ENCODE measurements around the gene SYNPO2. TPM values are rescaled to one million over a fixed set of nuclear protein-coding genes. Genes with fewer than 3 reads are reported as not detected.

SYNPO2 gene
- total RNA-seq: under 1 TPM; 0.12 to 0.19 TPM

GRCh38 chr4:118888666-118889311 is at the start of gene SYNPO2:
TSS of gene SYNPO2 (plus strand) at chr4:118888854. CDS start at chr4:118889037, 183 bp downstream.
- CTCF ChIA-PET: interaction anchor here (0.9 to 6.0 kb wide), 4 partner anchors 23 to 148 kb away, joined by 3 to 97 read pairs (median 6); no protein-coding TSS in a partner anchor
- Mint-ChIP-seq H3K27me3 (peaks cover 21% of the 10 kb centered on the region), H3K36me3 (no peaks in the 10 kb centered on the region), H3K4me1 (ENCODE audit: low read depth) (peaks cover 14% of the 10 kb centered on the region), H3K9me3 (no peaks in the 10 kb centered on the region), H3K27ac (no peak within 1 kb of the TSS), H3K4me3 (peak within 1 kb of the TSS; percentile 71)
- POLR2A ChIA-PET: no interaction called here
- peak; percentile 54 for DNase-seq
- intact Hi-C loops (cut with micrococcal nuclease): no loop called here

GRCh38 chr4:118839221-118839927 is 49.3 kb upstream of the SYNPO2 start:
- ChIA-PET CTCF (interaction anchor here (1.3 kb wide), 1 partner anchor 25 kb away, joined by 3 read pairs; no protein-coding TSS in a partner anchor), POLR2A (interaction anchor here (1.4 kb wide), 1 partner anchor 12 kb away, joined by 3 read pairs; no protein-coding TSS in a partner anchor)
- H3K4me1 Mint-ChIP-seq (ENCODE audit: low read depth): peaks cover 20% of the 10 kb centered on the region

GRCh38 chr4:118842055-118842454 is 46.6 kb upstream of the SYNPO2 start:
- no peak for DNase-seq
- ChIA-PET POLR2A (no interaction called here), CTCF (no interaction called here)
- no peaks in the 10 kb centered on the region for H3K9me3 Mint-ChIP-seq
- no peak overlapping the region for H3K27ac Mint-ChIP-seq
- no peak overlapping the region for H3K4me3 Mint-ChIP-seq
- peaks cover 10% of the 10 kb centered on the region for H3K4me1 Mint-ChIP-seq (ENCODE audit: low read depth)
- H3K27me3 Mint-ChIP-seq: no peaks in the 10 kb centered on the region
- intact Hi-C loops (cut with micrococcal nuclease): no loop called here
- H3K36me3 Mint-ChIP-seq: no peaks in the 10 kb centered on the region

More at GRCh38 chr4:118839221-118839927, 49.3 kb upstream of the SYNPO2 start:
- H3K27ac Mint-ChIP-seq: no peak overlapping the region
- H3K4me3 Mint-ChIP-seq: no peak overlapping the region
- no peaks in the 10 kb centered on the region for H3K27me3 Mint-ChIP-seq
- no peaks in the 10 kb centered on the region for H3K9me3 Mint-ChIP-seq
- no peak for DNase-seq
- H3K36me3 Mint-ChIP-seq: peaks cover 3% of the 10 kb centered on the region
- intact Hi-C loops (cut with micrococcal nuclease): loop anchor here (5.0 to 10.0 kb wide), 3 partner anchors 368 to 562 kb away; no protein-coding TSS in a partner anchor

GRCh38 chr4:118843237-118843636 is 45.4 kb upstream of the SYNPO2 start:
- ChIA-PET POLR2A (no interaction called here), CTCF (interaction anchor here (1.0 kb wide), 1 partner anchor 21 kb away, joined by 4 read pairs; no protein-coding TSS in a partner anchor)
- Mint-ChIP-seq H3K9me3 (no peaks in the 10 kb centered on the region), H3K36me3 (no peaks in the 10 kb centered on the region), H3K27me3 (peaks cover 2% of the 10 kb centered on the region), H3K27ac (no peak overlapping the region), H3K4me3 (no peak overlapping the region), H3K4me1 (ENCODE audit: low read depth) (peaks cover 10% of the 10 kb centered on the region)
- no peak for DNase-seq
- intact Hi-C loops (cut with micrococcal nuclease): no loop called here

GRCh38 chr4:118845552-118846050 is 43.1 kb upstream of the SYNPO2 start:
- POLR2A ChIA-PET: interaction anchor here (2.3 kb wide), 1 partner anchor 9 kb away, joined by 8 read pairs; the partner anchor contains the start of gene SEC24D

GRCh38 chr4:118846979-118847378 is 41.7 kb upstream of the SYNPO2 start:
- H3K27ac Mint-ChIP-seq: no peak overlapping the region
- H3K9me3 Mint-ChIP-seq: no peaks in the 10 kb centered on the region
- no peak overlapping the region for H3K4me3 Mint-ChIP-seq
- H3K27me3 Mint-ChIP-seq: peaks cover 2% of the 10 kb centered on the region
- intact Hi-C loops (cut with micrococcal nuclease): no loop called here
- peaks cover 16% of the 10 kb centered on the region for H3K4me1 Mint-ChIP-seq (ENCODE audit: low read depth)
- no peaks in the 10 kb centered on the region for H3K36me3 Mint-ChIP-seq
- CTCF ChIA-PET: interaction anchor here (1.4 to 1.6 kb wide), 2 partner anchors 9 to 11 kb away, joined by 4 to 7 read pairs; partner anchors contain the start of gene SEC24D
- POLR2A ChIA-PET: interaction anchor here (2.3 kb wide), 1 partner anchor 10 kb away, joined by 8 read pairs; the partner anchor contains the start of gene SEC24D
- no peak for DNase-seq

More at GRCh38 chr4:118845552-118846050, 43.1 kb upstream of the SYNPO2 start:
- no peaks in the 10 kb centered on the region for H3K9me3 Mint-ChIP-seq
- H3K4me1 Mint-ChIP-seq (ENCODE audit: low read depth): peaks cover 17% of the 10 kb centered on the region
- intact Hi-C loops (cut with micrococcal nuclease): no loop called here
- CTCF ChIA-PET: interaction anchor here (1.6 kb wide), 2 partner anchors 8 to 19 kb away, joined by 7 read pairs; no protein-coding TSS in a partner anchor
- H3K4me3 Mint-ChIP-seq: no peak overlapping the region
- H3K27me3 Mint-ChIP-seq: peaks cover 2% of the 10 kb centered on the region
- H3K36me3 Mint-ChIP-seq: no peaks in the 10 kb centered on the region
- no peak for DNase-seq
- no peak overlapping the region for H3K27ac Mint-ChIP-seq

- POLR2A ChIA-PET: no interaction called here
- H3K4me3 Mint-ChIP-seq: no peak overlapping the region
- no peak overlapping the region for H3K27ac Mint-ChIP-seq
- H3K9me3 Mint-ChIP-seq: no peaks in the 10 kb centered on the region
- intact Hi-C loops (cut with micrococcal nuclease): no loop called here
- CTCF ChIA-PET: no interaction called here
- H3K36me3 Mint-ChIP-seq: no peaks in the 10 kb centered on the region
- H3K27me3 Mint-ChIP-seq: peaks cover 2% of the 10 kb centered on the region
- DNase-seq: no peak
- peaks cover 16% of the 10 kb centered on the region for H3K4me1 Mint-ChIP-seq (ENCODE audit: low read depth)
Measured at GRCh38 chr4:118848242-118848641, 40.4 kb upstream of the SYNPO2 start.

GRCh38 chr4:118848901-118849300 is 39.8 kb upstream of the SYNPO2 start:
- H3K27me3 Mint-ChIP-seq: peaks cover 2% of the 10 kb centered on the region

GRCh38 chr4:118849867-118850487 is 38.7 kb upstream of the SYNPO2 start:
- Mint-ChIP-seq H3K36me3 (no peaks in the 10 kb centered on the region), H3K27ac (peak overlapping the region; percentile 84), H3K4me3 (peak overlapping the region; percentile 90), H3K27me3 (peaks cover 2% of the 10 kb centered on the region), H3K4me1 (ENCODE audit: low read depth) (peaks cover 18% of the 10 kb centered on the region), H3K9me3 (no peaks in the 10 kb centered on the region)
- ChIA-PET CTCF (interaction anchor here (1.2 to 1.3 kb wide), 2 partner anchors 13 to 41 kb away, joined by 4 to 5 read pairs; no protein-coding TSS in a partner anchor), POLR2A (interaction anchor here (1.5 kb wide), 1 partner anchor 15 kb away, joined by 5 read pairs; no protein-coding TSS in a partner anchor)
- DNase-seq: no peak
- intact Hi-C loops (cut with micrococcal nuclease): loop anchor here (1.0 kb wide), 1 partner anchor 15 kb away; no protein-coding TSS in a partner anchor

More at GRCh38 chr4:118848901-118849300, 39.8 kb upstream of the SYNPO2 start:
- ChIA-PET POLR2A (no interaction called here), CTCF (no interaction called here)
- DNase-seq: no peak
- Mint-ChIP-seq H3K36me3 (no peaks in the 10 kb centered on the region), H3K27ac (no peak overlapping the region), H3K9me3 (no peaks in the 10 kb centered on the region), H3K4me3 (no peak overlapping the region), H3K4me1 (ENCODE audit: low read depth) (peaks cover 16% of the 10 kb centered on the region)
- intact Hi-C loops (cut with micrococcal nuclease): no loop called here

GRCh38 chr4:118850488-118851173 is 38.0 kb upstream of the SYNPO2 start:
- POLR2A ChIA-PET: interaction anchor here (1.3 to 1.5 kb wide), 3 partner anchors 14 to 16 kb away, joined by 3 to 5 read pairs (median 3); partner anchors contain the start of gene SEC24D

GRCh38 chr4:118857760-118858159 is 30.9 kb upstream of the SYNPO2 start:
- CTCF ChIA-PET: no interaction called here
- POLR2A ChIA-PET: no interaction called here
- H3K9me3 Mint-ChIP-seq: no peaks in the 10 kb centered on the region
- peaks cover 2% of the 10 kb centered on the region for H3K4me1 Mint-ChIP-seq (ENCODE audit: low read depth)
- no peak for DNase-seq
- H3K27me3 Mint-ChIP-seq: no peaks in the 10 kb centered on the region
- intact Hi-C loops (cut with micrococcal nuclease): no loop called here
- no peak overlapping the region for H3K4me3 Mint-ChIP-seq
- H3K27ac Mint-ChIP-seq: no peak overlapping the region
- no peaks in the 10 kb centered on the region for H3K36me3 Mint-ChIP-seq

More at GRCh38 chr4:118850488-118851173, 38.0 kb upstream of the SYNPO2 start:
- peaks cover 18% of the 10 kb centered on the region for H3K4me1 Mint-ChIP-seq (ENCODE audit: low read depth)
- H3K36me3 Mint-ChIP-seq: no peaks in the 10 kb centered on the region
- DNase-seq: peak; percentile 35
- CTCF ChIA-PET: interaction anchor here (1.2 to 1.3 kb wide), 2 partner anchors 14 to 40 kb away, joined by 4 to 5 read pairs; no protein-coding TSS in a partner anchor
- H3K9me3 Mint-ChIP-seq: no peaks in the 10 kb centered on the region
- H3K27me3 Mint-ChIP-seq: peaks cover 2% of the 10 kb centered on the region
- peak overlapping the region; percentile 90 for H3K4me3 Mint-ChIP-seq
- H3K27ac Mint-ChIP-seq: peak overlapping the region; percentile 84
- intact Hi-C loops (cut with micrococcal nuclease): loop anchor here (1.0 kb wide), 1 partner anchor 15 kb away; no protein-coding TSS in a partner anchor
